GM20000 (cell line): Measurements from ENCODE around the gene RPL19.

ENCODE experiments used
- DNase-seq: peaks from one replicate; pipeline ENCODE4 v3.0.0; 2012; ENCODE audit warnings: low spot score
- CTCF ChIP-seq: IDR thresholded peaks from 2 replicates; pipeline ENCODE4 v1.5.1; 2012; ENCODE audit warnings: mild to moderate bottlenecking, control low read depth; ENCODE audit errors: extremely low read depth, missing control alignments

RPL19 gene

GRCh38 chr17:39251997-39252396 lies 51.9 kb downstream of the RPL19 start:
- TF ChIP-seq CTCF: no peak
- DNase-seq: no peak

- no peak for DNase-seq
- no peak for TF ChIP-seq CTCF
Measured at GRCh38 chr17:39252788-39253460, 52.8 kb downstream of the RPL19 start.
